CD4-positive, alpha-beta T cell treated with Interleukin-17A for 4 hours (primary cell): ENCODE measurements around the gene SUMF2.
"Not testable (repeated sequence)": the region's sequence is repeated elsewhere in the genome, so short reads cannot be mapped to it uniquely, and the experiment has no call there.

Source experiments
- DNase-seq: peaks from one replicate; pipeline ENCODE4 v3.0.0-alpha.2; 2020; ENCODE audit warnings: mixed read lengths

SUMF2 gene

GRCh38 chr7:56063500-56063881 is 595 bp upstream of the SUMF2 start:
- no peak for DNase-seq

- not testable (repeated sequence) for DNase-seq
These were observed 2.3 kb downstream of the SUMF2 start for GRCh38 chr7:56066376-56066775.

GRCh38 chr7:56074371-56074791 is 10.3 kb downstream of the SUMF2 start:
- peak; percentile 70 for DNase-seq

- DNase-seq, result no peak
These were observed 13.6 kb downstream of the SUMF2 start for GRCh38 chr7:56077681-56078080.

GRCh38 chr7:56078196-56078595 is 14.1 kb downstream of the SUMF2 start:
- DNase-seq, result no peak

GRCh38 chr7:56079450-56080185 is 15.5 kb downstream of the SUMF2 start:
- no peak for DNase-seq

GRCh38 chr7:56080726-56081435 is 16.8 kb downstream of the SUMF2 start:
- not testable (repeated sequence) for DNase-seq

GRCh38 chr7:56081626-56082340 is 17.7 kb downstream of the SUMF2 start:
- DNase-seq, result no peak

- no peak for DNase-seq
These were observed 19.2 kb downstream of the SUMF2 start for GRCh38 chr7:56083150-56083785.

GRCh38 chr7:56086761-56087160 is 22.7 kb downstream of the SUMF2 start:
- DNase-seq, result no peak

GRCh38 chr7:56087445-56087844 is 23.4 kb downstream of the SUMF2 start:
- DNase-seq, result no peak

GRCh38 chr7:56091591-56091990 is 27.5 kb downstream of the SUMF2 start:
- no peak for DNase-seq

- not testable (repeated sequence) for DNase-seq
These were observed 28.3 kb downstream of the SUMF2 start for GRCh38 chr7:56092388-56092787.

GRCh38 chr7:56092789-56093531 is 28.9 kb downstream of the SUMF2 start, which contains the start of gene PHKG1:
TSS of gene PHKG1 (minus strand) at chr7:56092952. CDS start at chr7:56088941, 4,011 bp downstream.
- no peak for DNase-seq

- no peak for DNase-seq
These were observed 33.6 kb downstream of the SUMF2 start for GRCh38 chr7:56097700-56098099.

GRCh38 chr7:56098187-56099008 is 34.3 kb downstream of the SUMF2 start:
- DNase-seq, result not testable (repeated sequence)

GRCh38 chr7:56099653-56100052 is 35.6 kb downstream of the SUMF2 start:
- DNase-seq, result no peak

GRCh38 chr7:56104138-56104537 is 40.1 kb downstream of the SUMF2 start:
- not testable (repeated sequence) for DNase-seq

- DNase-seq, result no peak
These were observed 41.4 kb downstream of the SUMF2 start for GRCh38 chr7:56105508-56105907.

- DNase-seq, result peak; percentile 94
These were observed 42.3 kb downstream of the SUMF2 start, which contains the start of gene CHCHD2 for GRCh38 chr7:56106108-56107073. TSS of gene CHCHD2 (minus strand) at chr7:56106476. CDS start at chr7:56106413, 63 bp downstream.
